SHP77 treated with DMSO at 0.1 percent for 48 hours (cell line): ENCODE measurements around the gene SLC29A3.

Experiments
- DNase-seq: peaks from one replicate; lab custom pipeline; 2025; lab: John Stamatoyannopoulos, UW

SLC29A3 gene

DNA sequence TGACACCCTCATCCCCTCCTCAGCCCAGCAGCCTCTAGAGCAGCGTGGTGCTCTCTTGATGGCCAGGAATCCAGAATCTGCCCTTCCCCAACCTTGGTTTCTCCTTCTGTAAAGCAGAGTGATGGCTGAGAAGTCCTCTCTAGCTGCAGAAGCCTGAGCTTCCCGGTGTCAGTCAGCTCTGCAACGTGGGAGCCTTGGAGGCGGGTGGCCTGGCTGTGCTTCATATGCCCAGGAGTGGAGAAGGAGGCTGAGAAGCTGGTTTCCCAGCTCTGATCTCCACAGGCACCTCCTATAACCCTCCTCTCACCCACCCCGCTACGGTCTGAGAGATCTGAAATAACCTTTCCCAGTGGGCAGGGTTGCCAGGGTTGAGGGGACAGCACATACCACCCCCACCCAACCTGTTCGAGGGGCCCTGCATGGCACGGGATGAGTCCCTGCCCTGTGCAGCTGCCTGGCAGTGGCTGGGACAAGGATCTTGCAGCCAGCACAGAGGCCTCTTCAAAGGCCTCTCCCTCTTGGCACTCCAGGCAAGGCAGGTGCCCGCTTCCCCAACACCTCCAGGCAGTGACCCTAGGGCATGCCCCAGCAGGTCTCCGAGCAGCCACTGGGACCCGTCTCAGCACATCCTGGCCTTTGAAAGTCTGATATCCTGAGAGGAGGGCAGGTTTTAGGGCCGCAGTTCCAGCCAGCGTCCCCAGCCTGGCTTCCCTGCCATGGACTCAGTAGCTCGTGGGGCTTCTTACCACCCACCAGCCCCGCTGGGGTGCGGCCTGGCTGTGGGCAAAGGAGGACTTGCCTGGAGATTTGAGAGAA lies 18.3 kb upstream of the SLC29A3 start:
- DNase-seq, result no peak

DNA sequence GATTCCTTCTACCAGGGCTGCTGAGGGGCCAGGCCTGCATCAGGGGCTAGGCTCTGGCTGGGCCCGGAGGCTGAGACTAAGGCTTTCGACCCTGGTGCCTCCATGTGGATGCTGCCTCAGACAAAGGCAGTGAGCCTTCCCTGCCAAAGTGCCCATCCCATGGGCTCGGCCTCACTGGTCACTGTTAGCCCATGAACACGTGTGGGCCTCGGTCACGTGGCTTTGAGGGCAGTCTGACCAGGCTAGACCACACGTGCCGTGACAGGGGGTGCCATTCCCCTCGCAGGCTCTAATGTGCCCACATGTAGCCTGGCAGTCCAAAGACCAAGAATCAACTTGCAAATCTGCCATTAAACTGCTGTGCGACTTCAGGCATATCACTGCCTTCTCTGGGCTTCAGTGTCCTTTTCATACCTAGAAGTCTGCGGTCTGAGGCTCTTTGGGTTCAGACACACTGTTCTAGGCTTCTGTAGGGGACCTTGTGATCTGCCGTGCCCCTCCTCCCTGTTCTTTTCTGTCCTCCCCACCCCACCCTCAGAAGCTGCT lies 17.6 kb upstream of the SLC29A3 start:
- no peak for DNase-seq

GRCh38 chr10:71302451-71302850 lies 16.6 kb upstream of the SLC29A3 start:
- DNase-seq, result no peak

- peak; percentile 11 for DNase-seq
These were observed 16.0 kb upstream of the SLC29A3 start for GRCh38 chr10:71302874-71303568.

DNA sequence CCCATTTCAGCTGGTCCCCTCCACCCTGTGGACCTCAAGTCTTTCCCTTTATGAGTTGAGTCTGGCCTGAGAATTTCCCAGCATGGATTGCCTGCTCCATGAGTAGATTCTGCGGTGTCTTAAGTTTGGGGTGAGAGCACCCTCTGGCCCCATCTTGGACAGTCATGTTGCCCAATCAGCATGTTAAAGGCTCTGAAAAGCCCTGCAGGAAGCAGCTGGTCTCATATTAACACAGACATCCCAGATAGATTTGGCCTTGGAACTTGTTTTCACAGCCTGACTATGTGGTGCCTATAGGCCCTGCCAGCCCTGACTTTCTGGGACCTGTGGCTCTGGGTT lies 15.5 kb upstream of the SLC29A3 start:
- DNase-seq, result no peak

GRCh38 chr10:71304914-71305313 lies 14.1 kb upstream of the SLC29A3 start:
- no peak for DNase-seq

DNA sequence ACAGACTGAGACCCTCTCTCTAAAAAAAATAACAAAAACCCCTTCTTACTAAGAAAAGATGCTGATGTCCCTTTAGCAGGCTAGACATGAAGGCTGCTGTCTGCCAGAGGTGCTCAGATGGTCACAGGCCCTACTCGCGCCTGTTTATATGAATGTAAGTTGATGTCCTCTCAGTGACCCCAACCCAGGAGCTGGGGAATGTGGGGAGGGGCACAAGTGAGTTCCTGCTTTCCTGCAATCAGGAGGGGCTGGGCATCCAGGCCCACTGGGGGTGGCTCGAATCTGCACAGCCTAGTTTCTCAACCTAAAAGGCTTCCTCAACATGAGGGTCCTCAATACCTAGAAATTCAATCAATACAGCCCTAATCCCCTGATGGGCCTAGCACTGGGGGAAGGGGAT lies 12.1 kb upstream of the SLC29A3 start:
- no peak for DNase-seq

DNA sequence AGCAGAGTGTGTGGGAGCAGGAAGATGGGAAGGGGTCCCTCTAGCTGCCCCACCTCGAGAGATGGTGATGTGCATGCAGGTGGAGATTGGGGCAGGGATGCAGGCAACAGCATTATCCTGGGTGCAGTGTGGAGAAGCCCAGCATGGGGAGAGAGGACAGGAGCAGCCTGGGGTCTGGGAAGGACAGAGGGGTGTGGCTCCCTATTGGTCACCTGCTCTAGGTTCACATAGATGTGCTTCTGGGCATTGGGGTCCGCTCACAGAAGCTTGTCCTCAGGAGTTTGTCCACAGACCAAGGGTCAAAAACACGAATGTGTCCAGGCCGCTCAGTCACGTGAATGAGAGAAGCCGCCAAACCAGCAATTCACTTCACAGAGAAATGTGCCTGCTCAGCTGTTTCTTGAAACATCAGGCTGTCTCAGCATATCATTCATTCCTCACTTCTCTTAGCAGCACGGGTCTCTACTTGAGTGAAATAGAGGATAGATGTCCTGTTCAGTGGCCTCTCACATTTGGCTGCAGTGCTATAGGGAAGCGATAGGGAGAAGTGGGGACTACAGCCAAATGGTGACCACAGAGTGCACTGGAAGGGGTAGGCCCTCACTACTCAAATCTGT lies 11.5 kb upstream of the SLC29A3 start:
- no peak for DNase-seq

GRCh38 chr10:71308244-71308643 lies 10.8 kb upstream of the SLC29A3 start:
- DNase-seq, result no peak

DNA sequence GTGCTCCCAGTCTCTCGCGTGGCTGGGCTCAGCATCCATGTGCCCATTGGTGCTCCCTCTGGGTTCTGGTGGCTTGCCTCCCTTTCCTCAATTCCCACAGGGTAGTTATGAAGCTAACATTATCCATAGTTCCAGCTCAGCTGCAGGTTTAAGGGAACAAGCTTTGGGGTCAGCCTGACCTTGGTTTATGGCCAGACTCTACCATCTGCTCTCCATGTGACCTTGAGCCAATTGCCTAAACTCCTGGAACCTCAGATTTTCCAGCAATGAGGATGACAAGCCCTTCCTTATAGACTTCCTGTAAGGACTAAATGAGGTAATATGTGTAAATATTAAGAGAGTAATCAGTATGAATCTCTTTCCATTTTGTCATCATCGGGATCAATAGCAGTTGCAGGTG lies 10.1 kb upstream of the SLC29A3 start:
- DNase-seq, result no peak

- no peak for DNase-seq
These were observed 9.1 kb upstream of the SLC29A3 start for GRCh38 chr10:71309919-71310318.

DNA sequence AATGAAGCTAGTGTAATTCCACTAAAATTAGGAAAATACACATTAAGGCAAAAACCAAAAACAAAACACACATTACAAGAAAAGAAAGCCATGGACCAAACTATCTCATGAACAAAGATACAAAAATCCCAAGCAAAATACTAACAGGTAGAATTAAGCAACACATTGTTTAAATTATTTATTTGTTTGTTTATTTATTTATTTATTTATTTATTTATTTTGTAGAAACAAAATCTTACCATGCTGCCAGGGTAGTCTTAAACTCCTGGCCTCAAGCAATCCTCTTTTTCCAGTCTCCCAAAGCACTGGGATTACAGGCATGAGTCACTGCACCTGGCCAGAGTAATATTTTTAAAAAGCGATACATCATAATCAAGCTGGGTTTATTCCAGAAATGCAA lies 6.8 kb upstream of the SLC29A3 start:
- DNase-seq, result no peak

- no peak for DNase-seq
These were observed 6.0 kb upstream of the SLC29A3 start for GRCh38 chr10:71312811-71313789.

- DNase-seq, result no peak
These were observed 4.9 kb upstream of the SLC29A3 start for GRCh38 chr10:71314028-71314693.

DNA sequence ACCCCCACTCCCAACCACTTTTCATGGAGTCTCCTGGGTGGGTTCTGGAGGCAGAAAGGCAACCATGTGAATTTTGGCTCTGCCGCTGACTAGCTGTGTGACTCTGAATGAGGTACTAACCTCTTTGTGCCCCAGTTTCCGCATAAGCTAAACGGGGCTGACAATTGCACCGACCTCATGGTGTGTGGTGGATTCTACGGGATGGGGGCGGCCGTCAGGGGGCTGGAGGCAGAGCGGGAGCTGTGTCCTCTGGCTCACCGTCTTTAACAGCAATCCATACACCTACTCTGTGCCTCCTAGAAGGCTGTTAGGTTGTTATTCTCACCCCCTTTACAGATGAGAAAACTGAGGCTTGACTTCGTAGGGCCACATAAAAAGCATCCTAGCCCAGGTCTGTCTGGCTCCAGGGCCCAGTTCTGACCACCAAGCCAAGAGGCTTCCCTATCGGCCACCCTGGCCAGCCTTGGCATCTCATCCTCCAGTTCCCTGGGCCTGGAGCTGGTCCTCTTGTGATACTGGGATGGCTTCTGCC lies 4.3 kb upstream of the SLC29A3 start:
- no peak for DNase-seq

- DNase-seq, result no peak
These were observed 2.8 kb upstream of the SLC29A3 start for GRCh38 chr10:71316056-71316785.

DNA sequence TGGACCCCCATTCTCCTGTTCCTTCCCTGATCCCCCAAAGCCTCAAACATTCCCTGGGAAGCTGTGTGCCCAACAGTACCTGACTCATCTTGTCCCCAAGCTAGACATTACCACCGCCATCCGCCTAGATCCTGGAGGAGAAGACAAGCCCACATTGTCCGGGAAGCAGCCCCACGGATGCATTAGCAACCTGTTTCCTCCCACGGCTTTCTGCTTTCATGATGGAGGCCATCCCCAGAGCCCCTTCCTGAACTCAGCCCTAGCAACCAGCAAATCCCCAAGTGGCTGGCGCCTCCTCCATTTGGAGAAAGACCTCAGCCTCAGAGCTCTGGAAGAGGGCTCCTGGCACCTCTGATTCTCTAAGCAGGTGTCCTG lies 2.3 kb upstream of the SLC29A3 start:
- no peak for DNase-seq

DNA sequence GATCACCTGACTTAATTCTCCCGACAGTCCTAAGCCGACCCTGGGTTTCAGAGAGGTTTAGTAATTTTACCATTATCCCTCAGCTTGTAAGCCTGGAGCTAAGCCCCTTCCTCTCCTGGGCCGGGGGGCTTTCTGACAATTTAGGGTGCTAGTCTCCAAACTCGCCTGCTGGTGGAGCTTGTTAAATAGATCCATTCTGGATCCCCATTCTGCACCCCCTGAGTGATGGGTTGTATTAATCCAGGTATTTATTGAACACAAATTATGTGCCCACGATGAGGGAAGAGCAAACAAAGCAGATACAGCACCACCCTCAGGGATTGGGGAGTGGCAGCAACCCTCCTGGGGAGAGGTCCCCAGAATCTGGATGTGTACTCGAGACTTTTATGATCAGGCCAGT lies 1.3 kb upstream of the SLC29A3 start:
- DNase-seq, result no peak

GRCh38 chr10:71319800-71320392 lies 837 bp downstream of the SLC29A3 start:
- no peak for DNase-seq

- no peak for DNase-seq
These were observed 1.5 kb downstream of the SLC29A3 start for GRCh38 chr10:71320592-71320991.
